Heart right ventricle (tissue), 16 donors: ENCODE results near the gene CELSR3. TPM values are rescaled to one million over a fixed set of nuclear protein-coding genes. Genes with fewer than 3 reads are reported as not detected.

Source experiments
- ATAC-seq, 8 donors: fragments of 200-7000 bp; cut with Tn5 transposase; one replicate each; pipeline ENCODE4 v1.9.1; 2020; ENCODE audit warnings: mild to moderate bottlenecking in 8 of 8, moderate library complexity in 8 of 8, moderate number of reproducible peaks in 1 of 8
- DNase-seq, 2 donors: peaks; one replicate each; pipeline ENCODE4 v3.0.0-alpha.2; 2020
- H3K27ac ChIP-seq, 10 donors: fragments of 200-600 bp; sonication (generic) in 2 of 10; one replicate each; pipeline versions ENCODE4 v1.5.0 to v1.8.0; 2020 to 2022; ENCODE audit warnings: mild to moderate bottlenecking in 3 of 10
- H3K27me3 ChIP-seq, 7 donors: fragments of 200-600 bp; one replicate each; pipeline ENCODE4 v1.8.0; 2021 to 2022; ENCODE audit warnings: mild to moderate bottlenecking in 2 of 7
- H3K36me3 ChIP-seq, 9 donors: fragments of 200-600 bp; sonication (generic) in 1 of 9; one replicate each; pipeline versions ENCODE4 v1.5.0 to v1.8.0; 2020 to 2022; ENCODE audit warnings: mild to moderate bottlenecking in 2 of 9
- H3K4me1 ChIP-seq, 9 donors: fragments of 200-600 bp; sonication (generic) in 1 of 9; one replicate each; pipeline versions ENCODE4 v1.5.0 to v1.8.0; 2020 to 2022; ENCODE audit warnings: mild to moderate bottlenecking in 4 of 9
- H3K4me3 ChIP-seq, 10 donors: fragments of 200-600 bp; sonication (generic) in 2 of 10; one replicate each; pipeline versions ENCODE4 v1.5.0 to v1.8.0; 2020 to 2022; ENCODE audit warnings: mild to moderate bottlenecking in 7 of 10, moderate library complexity in 2 of 10
- H3K9me3 ChIP-seq, 11 donors: fragments of 200-600 bp in 10 of 11; sonication (generic) in 2 of 11; one replicate each; pipeline versions ENCODE4 v1.5.0 to v1.8.0; 2013 to 2022; ENCODE audit warnings: mild to moderate bottlenecking in 2 of 11, control low read depth in 1 of 11, moderate library complexity in 1 of 11
- CTCF ChIP-seq, 9 donors: fragments of 200-600 bp; sonication (generic) in 2 of 9; IDR thresholded peaks; one replicate each; pipeline versions ENCODE4 v1.5.0 to v1.8.0; 2021 to 2022; ENCODE audit warnings: antibody characterized with exemption in 9 of 9, mild to moderate bottlenecking in 5 of 9, moderate library complexity in 1 of 9
- WGBS, 2 donors: extraction: QIAGEN DNeasy Blood & Tissue Kit; methylation state at CpG; one replicate each; pipeline ENCODE4 v1.1.7; 2013; ENCODE audit warnings: inconsistent platforms in 1 of 2; 5-methylcytosine and 5-hydroxymethylcytosine counted together
- intact Hi-C, 10 donors: fragments of 100-400 bp; cut with DNase I; formaldehyde crosslinking; loops; one replicate each; pipeline versions ENCODE4 v1.11.1 to v1.14.2; 2022
- polyA plus RNA-seq, 2 donors: library from polyadenylated mRNA; stranded (reverse); fragments of 200-250 nt; gene quantifications; one replicate each; pipeline ENCODE4 v1.2.3, GENCODE V29; 2013
- total RNA-seq, 10 donors: library from RNA; stranded (reverse); fragmentation: NEBNext Ultra II Directional in 3 of 10; extraction: Animal tissue kit (Norgen Biotek cat#: 25700) in 3 of 10; gene quantifications; one replicate each; pipeline versions ENCODE4 v1.2.1 to v1.2.4, GENCODE V29; 2021 to 2023
- donor health status: Arrhythmogenic right ventricular cardiomyopathy.
- donor health status: ischemic (EF 13 %, LVEDD 7.1; RV severe dilation, severe dysfunction).
- donor health status: healthy with polysubstance abuse.
- donor health status: DM: no; HTN: yes; CAD: no.
- donor health status: DM: no; HTN: no; CAD: no.
- donor health status: ischemic (EF 25% LVEDD 6.9; RV normal size, moderate dysfunction).
- donor health status: ischemic (EF 25% LVEDD 5.7; RV mildly dilated, moderate dysfunction).
- donor health status: healthy.
- donor health status: DM: yes; HTN: yes; CAD: no.
- donor health status: Ischemic cardiomyopathy.
- donor health status: ischemic (EF 35%, LVEDD 5.7; RV mildly dilated, moderate dysfunction).
- donor health status: nonischemic (EF 11% LVEDD 7.7; RV severe dilation, severe dysfunction).
- donor health status: DM: yes; HTN: yes; CAD: no.
- donor health status: PGD.
- donor health status: ischemic (EF 29% LVEDD 5.4; RV normal size, mild dysfunction).
- donor health status: nonischemic (EF 23%, LVEDD 6.1; RV moderate dilation, normal function).

The CELSR3 gene
- total and polyA plus RNA-seq, 12 donors, result 0.10 to 0.44 (median 0.17) TPM

- no peaks in the 10 kb centered on the region for H3K27me3 ChIP-seq
- no peak for TF ChIP-seq CTCF (IDR thresholded peaks at IDR 0.05)
- intact Hi-C loops, result no loop called here
- no peak overlapping the region for H3K4me3 ChIP-seq
- ATAC-seq (no peak), DNase-seq (no peak)
- H3K36me3 ChIP-seq, result peaks cover 0 to 47% (median 9%) of the 10 kb centered on the region in 9 donors
- 81 to 85% methylated on average over 6 of the region's 6 CpGs for WGBS, 2 donors
- H3K27ac ChIP-seq, result no peak overlapping the region
- H3K9me3 ChIP-seq, result peaks cover 0 to 1% (median 0%) of the 10 kb centered on the region in 11 donors
- no peaks in the 10 kb centered on the region for H3K4me1 ChIP-seq
Measured at GRCh38 chr3:48623851-48624547, 38.7 kb downstream of the CELSR3 start.

- WGBS, 2 donors, result 95 to 96% methylated on average over 19 of the region's 19 CpGs
- no peak within 1 kb of the TSS for H3K27ac ChIP-seq
- ATAC-seq, result peak in 1 of 8 donors; percentile 51
Measured at GRCh38 chr3:48621461-48621869, 41.2 kb downstream of the CELSR3 start, which contains the start of gene TMEM89. Gene TMEM89, minus strand, starts transcription at chr3:48621769. Its CDS starts 13 bp downstream, at chr3:48621756.

GRCh38 chr3:48619541-48620524 is 42.9 kb downstream of the CELSR3 start:
- no peaks in the 10 kb centered on the region for H3K4me1 ChIP-seq
- no peak for DNase-seq

More at GRCh38 chr3:48621461-48621869, 41.2 kb downstream of the CELSR3 start, which contains the start of gene TMEM89:
- intact Hi-C loops, result no loop called here
- Histone ChIP-seq H3K4me3 (no peak within 1 kb of the TSS), H3K27me3 (no peaks in the 10 kb centered on the region), H3K9me3 (peaks cover 0 to 26% (median 13%) of the 10 kb centered on the region in 11 donors), H3K4me1 (no peaks in the 10 kb centered on the region), H3K36me3 (peaks cover 0 to 23% (median 4%) of the 10 kb centered on the region in 9 donors)
- no peak for DNase-seq
- TF ChIP-seq CTCF (IDR thresholded peaks at IDR 0.05), result no peak

More at GRCh38 chr3:48619541-48620524, 42.9 kb downstream of the CELSR3 start:
- WGBS, 2 donors, result 82 to 83% methylated on average over 7 of the region's 7 CpGs
- no peak for ATAC-seq
- no peak overlapping the region for H3K4me3 ChIP-seq
- no peaks in the 10 kb centered on the region for H3K27me3 ChIP-seq
- no peak for TF ChIP-seq CTCF (IDR thresholded peaks at IDR 0.05)
- H3K9me3 ChIP-seq, result peaks cover 0 to 30% (median 13%) of the 10 kb centered on the region in 11 donors
- H3K36me3 ChIP-seq, result peaks cover 0 to 7% (median 0%) of the 10 kb centered on the region in 9 donors
- no peak overlapping the region for H3K27ac ChIP-seq
- intact Hi-C loops, result no loop called here
